Lung (tissue), 12 donors: ENCODE data around the gene PPP2R5C. TPM values are rescaled to one million over a fixed set of nuclear protein-coding genes. Genes with fewer than 3 reads are reported as not detected.

Experiments
- ATAC-seq: fragments of 200-7000 bp; cut with Tn5 transposase; one replicate; pipeline ENCODE4 v1.9.1; 2020; ENCODE audit warnings: moderate number of reproducible peaks; ENCODE audit not compliant: insufficient read depth, low FRiP score
- DNase-seq, 3 donors: peaks; one replicate each; pipeline ENCODE4 v3.0.0-alpha.2; 2013 to 2017
- H3K27ac ChIP-seq, 2 donors: one replicate each; pipeline ENCODE4 v1.5.1; 2013; ENCODE audit warnings: mild to moderate bottlenecking in 2 of 2, moderate library complexity in 2 of 2, control low read depth in 1 of 2, inconsistent platforms in 1 of 2, low read depth in 1 of 2, low read length in 1 of 2
- H3K27me3 ChIP-seq, 3 donors: one replicate each; pipeline ENCODE4 v1.5.1; 2013; ENCODE audit warnings: low read length in 2 of 3; ENCODE audit not compliant: control insufficient read depth in 3 of 3, insufficient read depth in 3 of 3
- H3K36me3 ChIP-seq, 4 donors: one replicate each; pipeline ENCODE4 v1.5.1; 2013; ENCODE audit warnings: low read length in 4 of 4, mild to moderate bottlenecking in 1 of 4, moderate library complexity in 1 of 4; ENCODE audit not compliant: control insufficient read depth in 4 of 4, insufficient read depth in 4 of 4
- H3K4me1 ChIP-seq, 5 donors: one replicate each; pipeline ENCODE4 v1.5.1; 2013; ENCODE audit warnings: low read length in 5 of 5, mild to moderate bottlenecking in 2 of 5, moderate library complexity in 1 of 5; ENCODE audit not compliant: control insufficient read depth in 5 of 5, insufficient read depth in 5 of 5
- H3K4me3 ChIP-seq: one replicate; pipeline ENCODE4 v1.5.1; 2013; ENCODE audit warnings: mild to moderate bottlenecking, control low read depth, moderate library complexity
- H3K9ac ChIP-seq, 2 donors: one replicate each; pipeline ENCODE4 v1.5.1; 2013; ENCODE audit warnings: low read length in 2 of 2, control low read depth in 1 of 2; ENCODE audit not compliant: insufficient read depth in 1 of 2
- H3K9me3 ChIP-seq, 4 donors: one replicate each; pipeline ENCODE4 v1.5.1; 2013; ENCODE audit warnings: low read length in 3 of 4, mild to moderate bottlenecking in 1 of 4, moderate library complexity in 1 of 4; ENCODE audit not compliant: control insufficient read depth in 4 of 4, insufficient read depth in 3 of 4
- CTCF ChIP-seq: IDR thresholded peaks from 2 replicates; pipeline ENCODE4 v1.5.1; 2012; ENCODE audit warnings: mild to moderate bottlenecking; ENCODE audit errors: control extremely low read depth, extremely low read depth
- WGBS, 2 donors: extraction: QIAGEN DNeasy Blood & Tissue Kit; methylation state at CpG; one replicate each; pipeline ENCODE4 v1.1.7; 2013; 5-methylcytosine and 5-hydroxymethylcytosine counted together
- polyA plus RNA-seq, 2 donors: library from polyadenylated mRNA; stranded (reverse); fragments of 200-250 nt; gene quantifications; one replicate each; pipeline ENCODE4 v1.2.1, GENCODE V29; 2013
- total RNA-seq, 2 donors: library from RNA; depleted of rRNA in 1 of 2; stranded (reverse); fragments of >200 nt in 1 of 2; gene quantifications; one replicate each; pipeline ENCODE4 v1.2.1, GENCODE V29; 2014 to 2021
- donor health status: control.
- donor health status: control.
- donor health status: Bipolar disorder and iron deficiency.
- donor health status: healthy.
- donor health status: DM: yes; HTN: yes; CAD: no.

The PPP2R5C gene
- total and polyA plus RNA-seq, 4 donors = 66.6 to 180 (median 126) TPM

GRCh38 chr14:101879529-101880336 is 118.2 kb downstream of the PPP2R5C start:
- Histone ChIP-seq H3K36me3 (peaks cover 4 to 35% (median 23%) of the 10 kb centered on the region in 4 donors), H3K9me3 (peaks cover 0 to 2% (median 0%) of the 10 kb centered on the region in 4 donors), H3K9ac (no peak overlapping the region), H3K27ac (peak overlapping the region in 1 of 2 donors; percentile 76), H3K27me3 (no peaks in the 10 kb centered on the region), H3K4me3 (no peak overlapping the region), H3K4me1 (peaks cover 0 to 11% (median 0%) of the 10 kb centered on the region in 5 donors)
- TF ChIP-seq CTCF = no peak
- WGBS, 2 donors = 91 to 97% methylated on average over 15 of the region's 15 CpGs
- no peak for ATAC-seq
- peak in 1 of 3 donors; percentile 13 for DNase-seq

GRCh38 chr14:101881426-101881825 is 119.9 kb downstream of the PPP2R5C start:
- peaks cover 0 to 11% (median 0%) of the 10 kb centered on the region in 5 donors for H3K4me1 ChIP-seq
- peaks cover 0 to 2% (median 1%) of the 10 kb centered on the region in 4 donors for H3K9me3 ChIP-seq
- peaks cover 4 to 43% (median 35%) of the 10 kb centered on the region in 4 donors for H3K36me3 ChIP-seq
- DNase-seq (no peak), ATAC-seq (no peak)
- H3K27me3 ChIP-seq = no peaks in the 10 kb centered on the region
- H3K4me3 ChIP-seq = no peak overlapping the region
- H3K9ac ChIP-seq = no peak overlapping the region
- peak overlapping the region in 1 of 2 donors; percentile 10 for H3K27ac ChIP-seq
- 90 to 92% methylated on average over 11 of the region's 11 CpGs for WGBS, 2 donors
- TF ChIP-seq CTCF = no peak

GRCh38 chr14:101882141-101882935 is 120.8 kb downstream of the PPP2R5C start:
- H3K4me3 ChIP-seq = no peak overlapping the region
- peaks cover 4 to 51% (median 40%) of the 10 kb centered on the region in 4 donors for H3K36me3 ChIP-seq
- TF ChIP-seq CTCF = no peak
- H3K9ac ChIP-seq = no peak overlapping the region
- H3K9me3 ChIP-seq = peaks cover 0 to 3% (median 2%) of the 10 kb centered on the region in 4 donors
- DNase-seq = no peak
- no peaks in the 10 kb centered on the region for H3K27me3 ChIP-seq
- no peak for ATAC-seq
- 96 to 98% methylated on average over 22 of the region's 22 CpGs for WGBS, 2 donors
- H3K4me1 ChIP-seq = peaks cover 0 to 7% (median 0%) of the 10 kb centered on the region in 5 donors
- H3K27ac ChIP-seq = no peak overlapping the region
